ENCODE measurements around the gene TM9SF4. TPM values are rescaled to one million over a fixed set of nuclear protein-coding genes. Genes with fewer than 3 reads are reported as not detected.

Gene TM9SF4
- total RNA-seq (2014; rRNA removed; shearing (Covaris generic)): 45.4 and 52.9 TPM in 2 replicates

- DNase-seq (ENCODE audit: low read depth): peak; percentile 97
Observed at GRCh38 chr20:32109392-32110172, at the start of gene TM9SF4. TM9SF4 (plus strand) TSS chr20:32109714; CDS start chr20:32109741, 27 bp downstream.

DNA sequence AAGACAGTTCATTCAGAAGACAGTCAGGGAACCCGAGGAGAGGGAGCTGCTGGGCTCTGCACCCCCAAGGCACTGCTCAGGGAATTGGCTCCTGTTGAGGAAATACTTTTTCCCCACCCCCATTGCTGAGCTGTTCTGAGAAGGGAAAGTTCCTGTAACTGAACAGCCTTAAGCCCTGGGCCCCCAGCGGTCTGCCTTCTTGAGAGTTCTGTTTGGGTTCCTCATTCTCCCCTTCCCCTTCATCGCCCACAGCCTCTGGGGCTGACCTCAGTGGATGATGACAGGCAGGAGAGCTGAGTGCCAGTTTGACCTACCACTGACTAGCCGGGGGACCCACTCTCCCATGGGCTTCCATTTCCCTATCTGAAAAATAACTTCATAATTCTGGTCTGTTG is 46.7 kb upstream of the TM9SF4 start:
- no peak for DNase-seq (ENCODE audit: low read depth)

DNA sequence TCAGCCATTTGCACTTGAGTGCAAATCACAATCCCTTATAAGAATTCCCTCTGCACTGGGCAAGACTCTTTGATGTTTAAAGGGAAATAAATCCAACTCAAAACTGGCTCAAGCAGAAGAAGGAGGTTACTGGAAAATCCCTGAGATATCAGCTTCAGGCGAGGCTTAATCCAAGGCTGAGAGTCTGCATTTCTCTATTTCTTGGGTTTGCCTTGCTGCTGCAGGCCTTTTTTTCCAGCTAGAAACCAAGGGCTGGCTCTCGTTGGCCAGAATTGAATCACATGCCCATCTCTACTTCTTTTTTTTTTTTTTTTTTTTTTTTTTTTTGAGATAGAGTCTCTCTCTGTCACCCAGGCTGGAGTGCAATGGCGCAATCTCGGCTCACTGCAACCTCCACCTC is 45.8 kb upstream of the TM9SF4 start:
- DNase-seq (ENCODE audit: low read depth): no peak

DNA sequence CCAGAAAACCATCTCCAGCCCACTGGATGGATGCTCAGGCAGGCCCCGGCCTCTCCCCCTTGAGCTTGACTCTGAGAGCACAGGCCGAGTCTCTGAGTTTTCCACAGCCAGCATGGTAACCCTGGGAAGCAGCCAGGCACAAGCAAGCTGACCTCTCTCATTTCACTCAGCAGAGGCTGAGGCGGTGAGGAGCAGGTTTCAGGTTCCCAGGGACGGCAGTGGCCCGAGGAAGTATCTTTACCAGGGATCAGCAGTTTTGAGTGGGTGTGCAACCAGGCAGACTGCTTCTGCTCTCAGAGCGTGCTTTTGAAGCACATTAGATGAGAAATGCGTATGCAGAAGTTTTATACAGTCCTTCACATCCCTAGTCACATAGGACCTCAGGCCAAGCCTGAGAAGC is 44.8 kb upstream of the TM9SF4 start:
- DNase-seq (ENCODE audit: low read depth): no peak

DNA sequence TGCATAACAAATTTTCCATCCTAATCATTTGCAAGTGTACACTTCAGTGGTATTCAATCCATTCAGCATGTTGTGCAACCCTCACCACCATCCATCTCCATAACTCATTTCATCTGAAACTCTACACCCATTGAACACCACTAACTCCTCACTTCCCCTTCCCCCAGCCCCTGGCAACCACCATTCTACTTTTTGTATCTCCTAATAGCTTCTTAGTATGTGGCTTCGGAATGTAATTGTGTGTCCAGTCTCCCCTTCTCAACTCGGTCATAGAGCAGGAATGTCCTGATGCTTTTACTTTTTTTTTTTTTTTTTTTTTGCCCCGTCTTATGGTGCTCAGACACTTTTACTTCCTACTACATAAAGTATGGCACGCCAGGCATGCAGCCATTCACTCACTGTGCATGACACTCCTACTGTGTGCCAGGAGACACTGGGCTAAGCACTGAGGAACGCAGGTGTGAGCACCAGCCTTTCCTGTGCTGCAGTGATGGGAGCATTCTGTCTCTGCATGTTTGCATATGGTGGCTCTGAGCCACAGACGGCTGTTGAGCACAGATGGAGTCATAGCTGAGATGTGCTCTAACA is 42.2 kb upstream of the TM9SF4 start:
- DNase-seq (ENCODE audit: low read depth): peak; percentile 51

- no peak for DNase-seq (ENCODE audit: low read depth)
Observed at GRCh38 chr20:32068174-32068573, 41.3 kb upstream of the TM9SF4 start.

- DNase-seq (ENCODE audit: low read depth): no peak
Observed at GRCh38 chr20:32069711-32070110, 39.8 kb upstream of the TM9SF4 start.

DNA sequence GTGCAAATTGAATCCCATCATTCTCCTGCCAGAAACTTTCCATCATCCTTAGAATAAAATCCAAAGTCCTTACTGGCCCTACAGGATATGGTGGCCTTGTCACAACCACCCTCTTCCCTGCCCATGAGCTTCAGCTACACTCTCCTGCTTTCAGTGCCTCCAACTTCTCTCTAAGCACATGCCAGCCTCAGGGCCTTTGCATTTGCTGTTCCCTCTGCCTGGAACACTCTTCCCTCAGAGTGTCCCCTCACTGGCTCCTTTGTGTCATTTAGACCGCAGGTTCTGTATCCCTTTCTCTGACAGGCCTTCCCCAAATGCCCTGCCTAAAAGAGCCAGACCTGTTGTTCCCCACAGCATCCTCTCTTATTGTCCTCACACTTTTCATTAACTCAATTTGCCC is 39.2 kb upstream of the TM9SF4 start:
- no peak for DNase-seq (ENCODE audit: low read depth)

DNA sequence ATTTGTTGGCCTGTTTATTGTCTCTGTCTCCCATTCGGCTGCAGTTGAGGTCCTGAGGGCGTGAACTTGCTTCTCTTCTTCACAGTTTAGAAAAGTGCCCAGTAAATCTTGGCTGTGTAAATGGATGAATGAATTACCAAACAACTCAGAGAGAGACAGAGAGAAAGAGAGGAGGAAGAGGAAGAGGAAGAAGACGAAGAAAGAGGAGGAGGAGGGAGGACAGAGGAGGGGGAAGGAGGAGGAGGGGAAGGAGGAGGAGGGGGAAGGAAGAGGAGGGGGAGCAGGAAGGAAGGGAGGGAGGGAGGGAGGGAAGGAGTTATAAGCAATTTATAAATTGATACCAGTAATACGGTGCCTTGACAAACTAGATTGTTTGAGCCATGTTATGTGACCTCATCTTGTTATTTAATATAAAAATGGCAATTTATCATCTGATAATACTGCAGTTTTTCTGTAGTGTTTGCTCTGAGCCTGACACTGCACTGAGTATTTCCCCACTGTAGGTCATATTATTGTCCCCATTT is 38.8 kb upstream of the TM9SF4 start:
- no peak for DNase-seq (ENCODE audit: low read depth)

GRCh38 chr20:32071395-32072167 is 37.9 kb upstream of the TM9SF4 start:
- DNase-seq (ENCODE audit: low read depth): no peak

- no peak for DNase-seq (ENCODE audit: low read depth)
Observed at GRCh38 chr20:32072168-32072750, 37.3 kb upstream of the TM9SF4 start.

DNA sequence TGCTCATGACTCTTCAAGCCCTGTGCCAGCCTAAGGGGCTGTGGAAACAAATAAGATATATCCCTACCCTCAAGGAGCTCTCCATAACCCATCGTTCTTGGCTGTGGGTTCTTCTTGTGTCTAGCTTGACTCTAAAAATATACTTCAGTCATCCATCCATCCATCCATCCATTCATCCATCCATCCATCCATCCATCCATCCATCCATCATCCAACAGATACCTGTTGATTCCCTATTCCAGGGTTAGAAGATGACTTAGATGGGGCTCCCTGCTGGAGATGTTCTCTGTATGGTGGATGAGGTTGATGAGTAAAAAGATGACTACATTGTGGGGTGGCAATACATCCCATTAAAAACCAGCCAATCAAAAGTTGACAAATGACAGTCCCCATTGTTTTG is 34.0 kb upstream of the TM9SF4 start:
- DNase-seq (ENCODE audit: low read depth): no peak

GRCh38 chr20:32077190-32077589 is 32.3 kb upstream of the TM9SF4 start:
- DNase-seq (ENCODE audit: low read depth): no peak

GRCh38 chr20:32078322-32078721 is 31.2 kb upstream of the TM9SF4 start:
- DNase-seq (ENCODE audit: low read depth): no peak

DNA sequence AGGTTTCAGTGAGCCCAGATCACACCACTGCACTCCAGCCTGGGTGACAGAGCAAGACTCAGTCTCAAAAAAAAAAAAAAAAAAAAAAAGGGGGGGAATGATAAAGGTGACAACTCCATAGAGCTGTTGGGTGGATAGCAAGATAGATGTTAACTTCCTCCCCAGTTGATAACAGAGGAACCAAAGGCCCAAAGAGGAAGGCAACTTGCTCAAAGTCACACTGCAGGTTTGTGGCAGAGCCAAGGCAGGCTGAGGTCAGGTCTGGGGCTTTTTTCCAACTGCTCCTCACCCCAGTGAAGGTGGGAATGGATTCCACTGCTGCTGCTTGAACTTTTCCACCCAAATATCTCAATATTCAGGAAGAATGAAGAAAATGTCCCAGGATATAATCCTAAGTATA is 30.7 kb upstream of the TM9SF4 start:
- DNase-seq (ENCODE audit: low read depth): no peak

GRCh38 chr20:32079655-32080109 is 29.8 kb upstream of the TM9SF4 start:
- DNase-seq (ENCODE audit: low read depth): no peak

DNA sequence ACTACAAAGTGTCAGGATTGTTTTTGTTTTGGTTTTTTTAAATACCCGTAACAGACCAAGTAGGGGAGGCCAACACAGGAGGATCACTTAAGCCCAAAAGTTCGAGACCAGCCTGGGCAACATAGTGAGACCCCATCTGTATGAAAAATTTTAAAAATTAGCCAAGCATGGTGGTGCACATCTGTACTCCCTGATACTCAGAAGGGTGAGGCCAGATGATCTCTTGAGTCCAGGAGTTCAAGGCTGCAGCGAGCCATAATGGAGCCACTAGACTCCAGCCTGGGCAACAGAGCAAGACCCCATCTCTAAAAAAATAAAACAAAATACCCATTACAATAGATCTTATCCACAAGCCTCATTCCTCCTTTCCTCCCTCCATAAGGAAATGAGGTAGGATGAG is 28.7 kb upstream of the TM9SF4 start:
- DNase-seq (ENCODE audit: low read depth): no peak

DNA sequence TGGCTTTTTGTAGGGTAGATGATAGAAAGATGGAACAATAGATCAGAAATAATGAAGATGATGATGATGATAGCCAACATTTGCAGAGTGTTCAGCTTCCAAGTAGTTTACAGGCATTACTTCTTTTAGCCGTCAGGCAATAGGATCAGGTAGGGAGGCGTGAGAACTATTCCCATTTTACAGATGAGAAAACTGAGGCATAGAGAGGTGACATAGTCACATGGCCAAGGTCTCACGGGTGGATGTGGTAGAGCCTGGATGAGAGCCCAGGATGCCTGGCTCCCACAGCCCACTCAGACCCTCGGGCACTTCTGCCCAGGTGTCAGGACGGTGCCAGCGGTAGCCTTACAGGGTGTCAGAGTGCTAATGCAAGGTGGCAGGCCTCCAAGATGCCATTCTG is 26.0 kb upstream of the TM9SF4 start:
- no peak for DNase-seq (ENCODE audit: low read depth)

GRCh38 chr20:32087070-32087469 is 22.4 kb upstream of the TM9SF4 start:
- DNase-seq (ENCODE audit: low read depth): no peak

DNA sequence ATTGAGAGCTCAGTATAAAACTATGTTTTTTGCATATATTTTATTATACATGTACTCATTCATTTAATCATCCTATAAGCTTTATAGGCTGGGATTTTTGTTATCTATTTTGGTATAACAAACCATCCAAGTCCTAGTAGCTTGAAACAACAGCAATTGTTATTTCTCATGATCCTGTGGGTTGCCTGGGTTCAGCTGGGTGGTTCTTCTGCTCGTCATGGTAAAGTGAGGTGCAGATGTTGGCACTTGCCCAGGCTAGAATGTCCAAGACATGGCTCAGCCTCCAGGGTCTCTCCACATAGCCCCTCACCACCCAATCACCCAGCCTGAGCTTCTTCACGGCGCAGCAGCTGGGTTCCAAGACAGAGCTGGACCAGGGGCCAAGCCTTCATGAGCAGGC is 20.8 kb upstream of the TM9SF4 start:
- no peak for DNase-seq (ENCODE audit: low read depth)

GRCh38 chr20:32089637-32090362 is 19.7 kb upstream of the TM9SF4 start:
- DNase-seq (ENCODE audit: low read depth): no peak
